ENCODE results near the gene NUDCD3.

NUDCD3 gene

GRCh38 chr7:44490351-44491200, at the start of gene NUDCD3:
TSS of gene NUDCD3 (minus strand) at chr7:44490658. CDS start at chr7:44490600, 58 bp downstream.
- DNase-seq = peak in 54 of 56 donors; percentile 26 to 90 (median 82)

- no peak for DNase-seq
These were observed 49.4 kb upstream of the NUDCD3 start for GRCh38 chr7:44539669-44540506.

- no peak for DNase-seq
These were observed 48.6 kb upstream of the NUDCD3 start for GRCh38 chr7:44538798-44539668.

DNA sequence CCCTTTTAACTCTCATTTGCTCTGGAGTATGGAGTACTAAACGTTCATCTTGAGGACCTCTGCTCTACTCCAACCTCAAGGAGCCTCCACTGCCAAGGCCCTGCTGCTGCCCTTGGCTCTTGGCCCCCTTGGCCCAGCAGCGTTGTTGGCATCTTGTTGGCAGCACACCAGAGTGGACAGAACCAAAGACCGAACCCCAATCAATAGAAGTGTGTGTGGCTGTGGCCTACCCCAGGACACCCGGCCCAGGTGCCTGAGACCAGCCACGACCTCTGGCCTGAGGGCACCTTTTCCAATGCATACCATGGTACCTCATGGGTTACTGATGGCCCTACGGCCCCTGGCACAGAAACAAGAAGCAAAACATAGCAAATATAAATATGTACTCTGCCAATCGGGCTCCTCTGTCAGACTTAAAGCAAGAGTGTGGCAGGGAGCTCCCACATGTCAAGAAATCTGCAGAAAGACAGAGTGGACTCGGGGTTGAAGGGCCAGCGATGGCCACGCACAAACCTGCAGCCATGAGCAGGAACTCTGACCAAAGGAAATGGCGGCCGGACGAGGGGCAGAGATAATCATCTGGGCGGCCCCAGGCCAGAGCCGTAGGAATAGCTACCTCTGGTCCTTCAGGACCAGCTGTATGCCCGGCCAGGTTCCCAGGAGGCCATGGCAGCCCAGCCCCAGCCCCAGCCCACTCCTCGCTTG, 47.8 kb upstream of the NUDCD3 start:
- no peak for DNase-seq

- DNase-seq = no peak
These were observed 47.0 kb upstream of the NUDCD3 start for GRCh38 chr7:44537442-44537841.

DNA sequence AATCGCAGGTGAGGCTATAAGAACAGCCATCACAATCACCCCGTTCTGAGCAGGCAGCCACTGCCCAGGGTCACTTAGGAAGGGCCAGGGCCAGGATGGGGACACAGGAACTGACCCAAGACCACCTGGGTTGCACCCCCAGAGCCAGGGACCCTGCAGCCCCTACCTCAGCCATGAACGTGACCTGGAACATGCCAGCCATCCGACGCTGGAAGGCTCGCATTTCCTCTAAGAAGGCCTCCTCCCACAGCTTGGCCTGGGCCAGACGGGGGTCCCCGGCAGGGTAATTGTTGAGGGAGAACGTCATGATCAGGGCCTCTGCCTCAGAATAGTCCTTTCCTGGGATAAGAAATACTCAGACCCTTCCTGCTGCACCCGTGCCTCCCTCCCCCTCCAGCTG, 45.6 kb upstream of the NUDCD3 start:
- DNase-seq = no peak

GRCh38 chr7:44535348-44536064, 45.0 kb upstream of the NUDCD3 start:
- DNase-seq = no peak

- DNase-seq = no peak
These were observed 44.0 kb upstream of the NUDCD3 start for GRCh38 chr7:44534501-44534900.

DNA sequence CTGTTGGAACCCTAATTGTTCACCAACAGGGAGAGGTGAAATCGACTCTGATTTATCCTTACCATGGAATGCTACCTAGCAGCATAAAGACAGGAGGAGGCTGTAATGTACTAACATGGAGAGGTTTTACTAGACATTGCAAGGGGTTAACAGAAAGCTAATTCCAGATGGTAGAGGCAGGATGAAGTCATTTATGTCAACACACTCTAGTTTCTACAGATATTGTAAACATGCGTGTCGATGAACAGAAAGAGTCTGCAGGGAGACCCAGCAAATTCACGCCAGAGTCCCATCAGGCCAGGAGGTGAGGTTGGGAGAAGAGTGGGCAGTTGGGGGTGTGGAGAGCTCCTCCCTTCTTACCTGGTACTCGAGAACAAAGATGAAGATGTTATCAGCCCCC, 43.6 kb upstream of the NUDCD3 start:
- no peak for DNase-seq

DNA sequence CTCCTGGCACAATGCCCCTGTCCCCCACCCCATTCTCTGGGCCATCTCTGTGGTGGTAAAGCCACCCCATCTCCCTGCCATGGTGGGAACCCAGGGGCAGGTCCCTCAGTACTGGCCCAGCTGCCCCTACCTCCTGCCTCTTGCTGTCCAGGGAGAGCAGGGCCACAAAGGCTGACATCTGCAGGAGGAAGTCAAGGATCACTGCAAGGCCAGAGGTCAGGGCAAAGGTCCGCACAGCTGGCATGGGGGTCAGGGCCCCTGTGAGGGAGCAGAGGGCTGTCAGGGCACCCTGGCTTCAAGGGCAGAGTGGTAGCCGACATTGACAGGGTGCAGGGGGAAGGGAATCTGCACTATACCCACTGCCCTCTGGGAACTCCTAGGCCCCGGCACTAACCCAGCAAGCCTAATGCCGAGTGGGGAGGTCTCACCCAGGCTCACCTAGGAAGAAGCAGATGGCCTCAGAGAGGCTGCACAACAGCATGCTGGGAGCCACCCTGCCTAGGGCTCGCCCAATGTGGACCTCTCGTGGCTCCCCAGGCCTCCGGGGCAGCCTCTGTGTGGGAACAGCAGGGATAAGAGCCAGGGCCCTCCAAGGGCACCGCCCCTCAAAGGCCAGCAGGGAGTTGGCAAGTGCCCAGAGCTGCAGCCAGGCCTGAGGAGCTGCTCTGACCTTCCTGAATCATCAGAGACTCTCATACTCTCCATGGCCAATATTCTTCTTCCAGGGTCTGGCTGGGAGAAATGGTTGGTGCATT, 43.0 kb upstream of the NUDCD3 start:
- no peak for DNase-seq

GRCh38 chr7:44531421-44532380, 41.2 kb upstream of the NUDCD3 start:
- no peak for DNase-seq

GRCh38 chr7:44530990-44531389, 40.5 kb upstream of the NUDCD3 start:
- no peak for DNase-seq

DNA sequence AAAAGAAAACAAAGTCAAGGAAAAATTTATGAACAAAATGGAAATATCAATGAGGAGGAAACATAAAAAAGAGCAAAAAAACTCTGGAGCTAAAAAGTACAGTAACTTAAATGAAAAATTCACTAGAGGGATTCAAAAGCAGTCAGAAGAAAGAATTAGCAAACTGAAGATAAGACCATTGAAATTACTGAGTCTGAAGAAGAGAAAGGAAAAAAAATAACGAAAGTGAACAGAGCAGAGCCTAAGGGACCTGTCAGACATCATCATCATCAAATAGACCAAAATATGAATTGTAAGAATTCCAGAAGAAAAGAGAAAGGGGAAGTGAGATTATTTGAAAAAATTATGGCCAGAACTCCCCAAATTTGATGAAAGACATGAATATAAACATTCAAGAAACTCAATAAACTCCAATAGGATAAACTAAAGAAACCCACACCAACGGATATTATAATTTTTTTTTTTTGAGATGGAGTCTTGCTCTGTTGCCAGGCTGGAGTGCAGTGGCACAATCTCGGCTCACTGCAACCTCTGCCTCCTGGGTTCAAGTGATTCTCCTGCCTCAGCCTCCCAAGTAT, 34.4 kb upstream of the NUDCD3 start:
- DNase-seq = no peak

DNA sequence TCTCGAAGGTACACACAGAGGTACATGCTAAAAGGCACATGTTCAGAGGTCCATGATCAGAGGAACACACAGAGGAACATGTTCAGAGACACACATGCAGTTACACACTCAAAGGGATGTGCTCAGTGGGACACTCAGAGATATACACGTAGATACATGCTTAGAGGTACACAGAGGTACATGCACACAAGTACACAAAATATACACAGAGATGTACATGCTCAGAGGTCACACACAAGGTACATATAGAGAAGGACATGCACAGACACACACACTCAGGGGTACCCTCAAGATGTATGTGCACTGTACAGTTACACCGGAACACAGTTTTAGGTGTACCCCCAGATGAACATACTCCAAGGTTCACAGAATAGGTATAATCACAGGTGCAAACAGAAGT, 31.9 kb upstream of the NUDCD3 start:
- DNase-seq = no peak

DNA sequence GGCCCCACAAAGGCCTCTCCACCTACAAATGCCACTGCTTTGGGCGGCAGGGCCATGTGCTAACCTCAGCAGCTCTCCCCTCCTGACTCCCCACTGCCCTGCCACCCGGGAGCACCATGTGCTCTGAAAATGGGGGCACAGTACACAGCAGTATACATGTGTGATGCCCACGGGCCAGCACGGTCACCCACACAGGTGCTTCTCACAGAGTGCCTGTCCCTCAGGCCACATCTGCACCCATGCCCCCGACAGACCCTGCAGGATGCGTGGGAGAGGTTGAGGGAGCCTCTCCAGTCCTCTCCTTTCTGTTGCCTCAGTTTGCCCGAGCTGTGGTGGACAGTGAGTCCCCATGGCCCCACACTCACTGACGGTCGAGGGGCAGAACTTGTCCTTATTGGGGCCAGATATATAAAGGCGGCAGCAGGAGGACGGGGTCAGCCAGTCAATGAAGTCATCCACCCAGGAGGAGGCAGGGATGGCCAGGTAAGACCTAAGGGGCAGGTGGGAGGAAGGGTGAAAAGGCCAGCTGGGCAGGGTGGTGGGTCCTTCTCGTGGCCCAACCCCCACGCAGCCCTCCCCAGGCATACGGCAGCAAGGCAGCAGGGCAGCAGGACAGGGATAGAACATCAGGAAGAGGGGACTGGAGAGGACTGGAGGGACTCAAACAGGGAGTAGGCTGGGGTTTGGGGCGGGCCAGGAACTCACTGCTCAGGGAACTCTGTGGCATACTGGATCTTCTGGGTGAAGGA, 31.1 kb upstream of the NUDCD3 start:
- no peak for DNase-seq

- no peak for DNase-seq
These were observed 30.1 kb upstream of the NUDCD3 start for GRCh38 chr7:44520574-44520973.

DNA sequence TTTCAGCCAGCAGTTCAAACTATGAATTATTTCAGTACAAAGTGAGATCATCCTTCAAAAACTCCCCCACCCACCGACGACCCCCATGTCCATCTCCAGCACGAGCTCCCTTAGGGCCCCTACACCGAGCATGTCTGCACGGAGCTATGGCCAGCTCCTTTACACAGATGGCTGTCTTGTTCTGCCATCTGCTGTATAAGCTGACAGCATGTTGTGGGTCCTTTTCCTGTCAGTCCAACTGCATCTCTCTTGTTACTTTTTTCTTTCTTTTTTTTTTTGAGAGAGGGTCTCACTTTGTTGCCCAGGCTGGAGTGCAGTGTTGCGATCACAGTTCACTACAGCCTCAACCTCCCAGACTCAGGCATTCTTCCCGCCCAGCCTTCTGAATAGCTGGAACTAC, 29.1 kb upstream of the NUDCD3 start:
- no peak for DNase-seq
